ENCODE data around the gene RNASE2.

- TF ChIP-seq, protein P1, sequence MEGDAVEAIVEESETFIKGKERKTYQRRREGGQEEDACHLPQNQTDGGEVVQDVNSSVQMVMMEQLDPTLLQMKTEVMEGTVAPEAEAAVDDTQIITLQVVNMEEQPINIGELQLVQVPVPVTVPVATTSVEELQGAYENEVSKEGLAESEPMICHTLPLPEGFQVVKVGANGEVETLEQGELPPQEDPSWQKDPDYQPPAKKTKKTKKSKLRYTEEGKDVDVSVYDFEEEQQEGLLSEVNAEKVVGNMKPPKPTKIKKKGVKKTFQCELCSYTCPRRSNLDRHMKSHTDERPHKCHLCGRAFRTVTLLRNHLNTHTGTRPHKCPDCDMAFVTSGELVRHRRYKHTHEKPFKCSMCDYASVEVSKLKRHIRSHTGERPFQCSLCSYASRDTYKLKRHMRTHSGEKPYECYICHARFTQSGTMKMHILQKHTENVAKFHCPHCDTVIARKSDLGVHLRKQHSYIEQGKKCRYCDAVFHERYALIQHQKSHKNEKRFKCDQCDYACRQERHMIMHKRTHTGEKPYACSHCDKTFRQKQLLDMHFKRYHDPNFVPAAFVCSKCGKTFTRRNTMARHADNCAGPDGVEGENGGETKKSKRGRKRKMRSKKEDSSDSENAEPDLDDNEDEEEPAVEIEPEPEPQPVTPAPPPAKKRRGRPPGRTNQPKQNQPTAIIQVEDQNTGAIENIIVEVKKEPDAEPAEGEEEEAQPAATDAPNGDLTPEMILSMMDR (conservative IDR thresholded peaks at IDR 0.05) = no peak
- no peak for TF ChIP-seq ZFX (IDR thresholded peaks at IDR 0.05)
These were observed 31.5 kb downstream of the RNASE2 start for GRCh38 chr14:20986811-20987210.

All from C4-2B (cell line).